HG02642 (cell line): ENCODE measurements around the gene NUB1.

Experiments used
- ATAC-seq: cut with Tn5 transposase; IDR thresholded peaks from one replicate; pipeline ENCODE4 v1.9.1; 2021; ENCODE audit warnings: mild to moderate bottlenecking; ENCODE audit not compliant: unreplicated experiment, poor library complexity

NUB1 gene

DNA sequence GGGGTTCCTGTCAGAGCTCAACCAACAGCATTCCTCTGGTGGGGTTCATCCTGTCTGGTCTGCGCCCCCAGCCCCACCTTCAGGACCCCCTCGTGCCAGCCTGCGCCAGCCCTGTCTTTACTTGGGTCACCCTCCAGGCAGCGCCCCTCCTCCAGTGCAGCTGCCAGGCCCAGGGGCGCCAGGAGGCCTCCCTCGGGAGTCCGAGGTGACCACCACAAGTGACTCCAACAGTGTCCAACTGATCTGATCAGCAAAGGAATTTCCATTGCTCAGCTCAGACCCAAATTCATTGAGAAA is 57.6 kb downstream of the NUB1 start:
- no peak for ATAC-seq

DNA sequence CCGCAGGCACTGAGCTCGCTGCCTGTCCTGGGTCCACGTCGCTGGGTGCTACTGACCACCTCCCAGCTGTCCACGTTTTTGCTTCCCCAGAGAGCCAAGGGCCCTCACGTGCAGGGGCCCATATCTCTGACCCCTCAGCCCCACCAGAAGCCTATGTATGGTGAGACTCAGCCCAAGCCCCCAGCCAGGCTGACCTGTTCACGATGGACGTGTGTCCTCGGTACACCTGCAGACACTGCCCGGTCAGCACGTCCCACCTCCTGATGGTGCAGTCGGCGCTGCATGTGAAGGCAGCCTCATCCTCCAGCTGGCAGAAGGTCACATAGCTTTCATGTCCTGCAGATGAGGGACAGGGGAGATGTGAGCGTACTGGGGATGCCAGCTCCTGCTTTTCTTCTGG is 58.3 kb downstream of the NUB1 start:
- no peak for ATAC-seq

DNA sequence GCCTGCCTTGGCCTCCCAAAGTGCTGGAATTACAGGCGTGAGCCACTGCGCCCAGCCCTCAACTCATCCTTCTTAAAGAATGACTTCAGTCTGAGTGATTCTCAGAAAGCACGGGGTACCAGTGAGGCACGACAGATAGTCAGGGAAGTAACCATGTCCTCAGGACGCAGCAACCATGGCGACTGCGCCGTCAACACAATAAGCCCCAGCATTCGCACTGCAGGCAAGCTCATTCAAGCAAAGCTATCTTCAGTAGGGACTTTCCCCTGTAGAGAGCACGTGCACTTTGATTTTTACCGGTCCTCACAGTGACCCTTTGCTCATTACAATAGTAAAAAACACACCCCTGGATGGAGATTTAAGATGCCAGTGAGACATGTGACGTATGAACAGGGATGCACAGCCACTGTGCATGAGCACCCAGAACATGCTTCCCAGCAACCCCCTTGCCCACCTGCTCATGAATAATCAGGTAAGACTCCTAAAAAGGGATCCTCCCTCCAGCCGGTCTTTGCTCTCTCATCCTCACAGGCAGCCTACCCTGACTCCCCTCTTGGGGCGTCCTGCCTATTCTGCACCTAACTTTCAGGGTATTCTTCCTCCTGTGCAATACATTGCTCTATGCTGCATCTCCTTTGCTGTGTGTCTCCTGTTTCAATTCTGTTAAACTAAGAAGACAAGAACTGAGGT is 59.2 kb downstream of the NUB1 start:
- ATAC-seq, result peak; percentile 76

DNA sequence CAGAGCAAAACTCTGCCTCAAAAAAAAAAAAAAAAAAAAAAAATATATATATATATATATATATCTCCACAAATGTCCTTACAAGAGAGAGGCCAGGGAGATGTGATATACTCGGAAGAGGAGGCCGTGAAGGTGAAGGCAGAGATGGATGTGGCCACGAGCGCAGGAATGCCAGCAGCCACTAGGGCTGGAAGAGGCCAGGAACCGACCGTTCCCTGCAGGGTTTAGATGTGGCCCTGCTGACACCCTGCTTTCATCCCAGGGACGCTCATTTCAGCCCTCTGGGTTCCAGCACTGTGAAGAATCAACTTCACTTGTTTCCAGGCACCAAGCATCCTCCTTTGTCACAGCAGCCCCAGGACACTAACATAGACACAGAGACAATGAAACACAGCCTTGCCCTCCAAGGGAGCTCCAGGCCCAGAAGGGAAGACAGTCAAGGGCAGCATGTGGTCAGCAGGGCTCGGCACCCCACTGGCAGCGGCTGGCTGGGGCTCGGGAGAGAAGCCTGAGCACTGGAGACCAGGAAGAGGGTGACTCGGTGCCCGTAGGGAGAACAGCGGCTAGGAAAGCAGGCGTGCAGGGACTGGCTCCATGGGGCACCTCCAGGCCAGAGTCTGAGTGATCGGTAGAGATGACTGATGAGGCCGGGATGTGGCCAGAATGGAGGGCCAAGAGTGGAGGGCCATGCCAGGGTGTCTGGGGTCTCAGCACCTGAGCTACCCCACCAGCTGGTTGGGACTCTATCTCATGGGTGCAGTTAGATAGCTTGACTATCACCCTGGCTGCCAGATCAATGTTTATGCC is 60.6 kb downstream of the NUB1 start:
- no peak for ATAC-seq

DNA sequence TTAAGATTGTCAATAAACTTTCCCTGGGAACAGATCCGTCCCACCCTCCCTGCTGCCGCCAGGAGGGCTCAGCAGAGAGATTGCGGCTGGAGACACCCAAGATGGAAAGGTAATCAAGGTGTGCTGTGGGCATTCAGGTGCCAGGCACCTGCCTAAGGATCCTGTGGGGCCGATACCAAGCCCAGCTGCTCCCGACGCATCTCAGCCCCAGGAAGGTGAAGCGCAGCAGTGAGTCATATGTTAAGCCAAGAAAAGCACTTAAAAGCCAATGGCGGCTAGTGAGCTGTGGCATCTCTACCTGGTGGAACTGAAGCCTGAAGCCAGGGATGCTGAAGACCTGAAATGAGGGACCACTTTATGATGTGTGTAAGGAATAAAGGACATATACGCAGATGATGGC is 62.2 kb downstream of the NUB1 start:
- ATAC-seq, result no peak

DNA sequence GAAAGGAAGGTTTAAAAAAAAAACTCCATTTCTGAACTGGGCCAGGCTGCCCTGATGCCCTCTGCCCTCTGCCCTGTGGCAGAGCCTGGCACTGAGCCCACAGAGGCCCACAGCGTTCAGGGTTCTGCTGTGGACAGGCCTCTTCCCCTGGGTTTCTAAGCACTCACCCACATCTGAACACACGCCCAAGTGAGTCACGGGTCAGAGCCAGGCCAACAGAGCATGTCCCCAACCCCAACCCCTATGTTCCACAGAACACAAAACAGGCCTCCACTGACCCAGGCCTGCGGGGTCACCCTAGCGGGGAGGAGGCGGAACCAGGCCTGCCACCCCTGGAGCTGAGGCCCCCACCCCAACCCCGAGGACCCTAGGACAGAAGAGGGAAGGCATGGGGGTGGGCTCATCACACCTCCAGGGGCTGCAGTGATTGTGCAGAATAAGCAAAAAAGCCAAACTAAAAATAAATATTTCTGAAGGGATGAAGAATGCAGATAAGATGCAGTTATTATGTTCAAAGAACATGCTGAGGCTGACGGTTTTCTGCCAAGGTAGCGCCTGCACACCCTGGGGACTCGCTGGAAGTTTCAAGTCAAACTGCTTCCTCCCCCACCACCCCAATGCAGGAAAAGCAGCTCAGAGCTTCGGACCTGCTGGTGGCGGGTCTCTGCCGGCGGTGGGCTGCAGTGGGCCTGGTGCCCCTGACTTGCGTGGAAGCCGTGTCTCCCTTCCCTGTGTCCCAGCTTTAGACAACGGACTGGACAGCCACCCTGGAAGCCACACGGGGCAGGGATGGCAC is 62.8 kb downstream of the NUB1 start:
- no peak for ATAC-seq

DNA sequence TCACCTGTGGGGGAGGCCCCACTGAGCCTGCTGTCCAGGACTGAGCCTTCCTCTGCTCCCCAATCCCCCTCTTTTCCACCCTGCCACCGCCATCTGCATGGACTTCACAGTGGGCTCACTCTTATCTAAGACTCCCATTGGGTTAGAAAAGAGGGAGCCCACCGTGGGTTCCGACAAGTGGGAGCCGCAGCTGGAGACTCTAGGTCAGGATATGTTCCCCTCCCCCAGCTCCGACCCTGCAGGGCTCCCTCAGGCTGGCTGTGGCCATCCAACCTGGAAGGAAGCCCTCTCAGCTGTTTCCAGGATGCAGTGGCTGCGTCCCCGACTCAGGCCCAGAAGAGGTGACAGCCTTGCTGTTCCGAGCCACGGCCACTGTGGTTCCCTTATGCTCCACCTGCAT is 63.4 kb downstream of the NUB1 start:
- no peak for ATAC-seq

DNA sequence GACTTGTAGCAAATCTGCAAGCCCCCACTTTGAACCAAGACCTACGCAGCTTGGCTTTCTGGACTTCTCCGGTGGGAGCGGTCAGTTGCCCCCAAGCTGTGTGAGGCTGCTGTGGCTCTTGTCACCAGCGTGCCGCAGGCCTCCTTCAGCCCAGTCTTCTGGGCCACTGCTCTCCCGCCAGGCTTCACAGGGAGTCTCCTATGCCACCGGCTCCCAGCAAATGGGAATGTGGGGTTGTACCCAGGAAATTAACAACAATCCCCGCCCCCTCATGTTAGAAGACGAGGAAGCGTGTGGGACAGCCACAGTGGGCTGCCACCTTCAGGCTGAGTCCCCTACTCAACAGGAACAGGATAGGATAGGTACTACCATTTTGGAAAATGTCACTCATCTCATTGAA is 64.0 kb downstream of the NUB1 start:
- no peak for ATAC-seq

DNA sequence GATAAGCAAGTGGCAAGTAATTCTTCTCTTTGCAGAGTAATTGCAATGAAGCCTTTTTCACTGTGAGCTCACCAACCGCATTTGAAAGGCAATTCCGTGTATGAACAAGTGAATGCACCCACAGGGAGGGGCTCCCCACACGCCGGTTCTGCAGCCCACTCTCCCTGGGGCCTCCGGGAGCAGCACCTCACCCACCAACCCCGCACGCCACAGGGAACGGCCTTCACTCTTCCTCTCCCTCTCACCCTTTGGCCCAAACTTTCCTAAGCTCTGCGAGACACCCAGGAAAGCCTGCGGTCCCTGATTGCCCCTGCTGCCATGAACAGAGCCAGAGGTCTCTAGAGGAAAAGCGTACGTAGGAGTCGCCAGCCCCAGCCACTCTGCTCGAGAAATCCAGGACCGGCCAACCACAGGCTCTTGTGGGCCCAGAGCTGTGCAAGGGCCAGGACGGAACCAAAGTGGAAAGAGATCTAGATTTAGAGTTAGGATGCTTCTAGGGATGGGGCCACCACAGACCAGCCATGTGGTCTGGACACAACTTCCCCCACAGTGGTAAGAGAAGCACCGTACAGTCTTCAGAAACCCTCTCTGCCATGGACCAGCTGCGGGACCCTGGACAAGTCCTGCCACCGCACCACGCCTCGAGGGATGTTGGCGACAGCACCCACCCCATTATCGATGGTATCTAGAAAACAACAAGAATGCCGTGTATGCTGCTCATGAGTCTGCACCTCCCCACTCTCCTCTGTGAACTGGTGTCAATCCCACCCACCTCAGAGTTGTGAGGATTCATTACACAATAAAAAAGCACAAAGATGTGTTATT is 64.7 kb downstream of the NUB1 start:
- ATAC-seq, result no peak

DNA sequence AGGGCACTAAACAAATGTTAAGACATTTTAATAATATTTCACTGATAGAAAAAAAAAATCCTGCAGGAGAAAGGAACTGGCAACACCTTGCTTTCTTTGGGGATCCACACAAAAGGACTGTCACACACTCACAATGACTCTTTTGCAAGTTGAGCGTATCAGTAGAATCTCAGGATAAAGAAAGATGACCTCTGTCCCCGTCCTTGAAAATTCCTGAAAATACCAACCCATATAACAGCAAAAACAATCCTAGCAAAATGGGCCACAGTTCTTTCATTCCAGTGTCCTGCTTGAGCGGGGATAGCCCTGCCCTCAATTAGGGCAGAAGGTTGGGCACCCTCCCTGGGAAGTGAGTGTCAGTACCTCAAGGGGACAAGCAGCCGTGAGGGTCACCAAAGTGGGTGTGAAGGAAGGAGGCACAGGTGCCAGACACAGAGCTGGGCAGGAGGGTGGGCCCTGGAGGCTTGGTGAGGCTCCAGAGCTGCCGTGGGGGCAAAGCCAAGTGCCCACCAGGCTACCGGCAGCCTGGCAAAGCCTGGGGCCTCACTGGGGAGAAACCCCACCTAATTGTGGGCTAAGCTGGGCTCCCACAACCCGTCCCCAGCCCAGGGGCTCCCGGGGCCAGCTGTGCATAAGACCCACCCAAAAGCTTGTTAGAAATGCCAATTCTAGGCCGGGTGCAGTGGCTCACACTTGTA is 65.4 kb downstream of the NUB1 start:
- no peak for ATAC-seq

DNA sequence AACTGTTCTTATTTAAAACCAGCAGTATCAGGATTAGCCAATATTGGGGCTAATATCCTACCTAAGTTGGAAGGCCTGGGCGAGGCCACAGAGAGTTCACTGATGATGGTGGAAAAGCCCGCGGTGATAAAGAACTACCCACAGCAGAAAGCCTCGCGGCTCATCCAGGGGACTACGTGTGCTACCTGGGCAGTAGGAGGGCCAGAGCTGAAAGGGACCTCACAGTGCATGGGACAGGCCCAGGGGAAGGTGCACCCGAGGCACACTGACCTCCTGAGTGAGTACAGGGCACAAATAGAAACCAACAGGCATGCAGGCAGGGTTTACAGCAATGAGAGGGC is 66.9 kb downstream of the NUB1 start:
- no peak for ATAC-seq

DNA sequence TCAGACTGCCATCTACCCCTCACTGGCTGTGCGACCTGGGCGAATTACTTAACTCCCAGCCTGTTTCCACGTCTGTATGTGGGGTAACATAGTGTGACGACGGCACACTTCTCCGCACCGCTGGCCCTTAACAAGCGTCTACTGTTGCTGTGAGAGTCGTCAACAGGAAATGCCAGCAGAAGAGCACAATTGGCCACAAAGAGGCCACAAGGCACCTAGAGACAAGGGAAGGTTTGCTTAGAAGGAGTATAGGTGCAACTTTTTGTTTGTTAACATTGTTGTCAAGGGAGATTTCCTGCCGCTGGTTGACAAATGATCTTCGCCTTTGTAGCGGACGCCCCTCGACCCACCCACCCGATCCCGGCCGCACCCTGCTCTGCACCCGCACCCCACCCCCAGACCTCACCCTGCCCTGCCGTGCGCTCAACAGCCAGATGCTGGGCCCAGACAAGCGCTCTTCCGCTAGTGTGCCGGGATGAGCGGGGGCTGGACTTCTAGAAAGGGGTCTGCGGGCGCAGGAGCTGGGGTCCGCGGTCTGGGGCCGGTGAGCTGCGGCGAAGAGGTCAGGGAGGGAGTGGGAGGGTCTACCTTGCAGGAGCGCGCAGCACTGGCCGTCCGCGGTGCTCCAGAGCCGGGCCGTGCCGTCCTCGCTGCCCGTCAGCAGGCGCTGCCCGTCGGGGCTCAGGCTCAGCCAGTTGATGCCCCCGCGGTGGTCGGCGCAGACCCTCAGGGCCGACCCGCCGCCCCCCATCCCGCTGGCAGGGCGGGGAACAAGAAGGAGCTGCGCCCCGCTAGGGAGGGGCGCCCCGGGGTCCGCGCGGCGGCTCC is 67.4 kb downstream of the NUB1 start:
- ATAC-seq, result no peak

DNA sequence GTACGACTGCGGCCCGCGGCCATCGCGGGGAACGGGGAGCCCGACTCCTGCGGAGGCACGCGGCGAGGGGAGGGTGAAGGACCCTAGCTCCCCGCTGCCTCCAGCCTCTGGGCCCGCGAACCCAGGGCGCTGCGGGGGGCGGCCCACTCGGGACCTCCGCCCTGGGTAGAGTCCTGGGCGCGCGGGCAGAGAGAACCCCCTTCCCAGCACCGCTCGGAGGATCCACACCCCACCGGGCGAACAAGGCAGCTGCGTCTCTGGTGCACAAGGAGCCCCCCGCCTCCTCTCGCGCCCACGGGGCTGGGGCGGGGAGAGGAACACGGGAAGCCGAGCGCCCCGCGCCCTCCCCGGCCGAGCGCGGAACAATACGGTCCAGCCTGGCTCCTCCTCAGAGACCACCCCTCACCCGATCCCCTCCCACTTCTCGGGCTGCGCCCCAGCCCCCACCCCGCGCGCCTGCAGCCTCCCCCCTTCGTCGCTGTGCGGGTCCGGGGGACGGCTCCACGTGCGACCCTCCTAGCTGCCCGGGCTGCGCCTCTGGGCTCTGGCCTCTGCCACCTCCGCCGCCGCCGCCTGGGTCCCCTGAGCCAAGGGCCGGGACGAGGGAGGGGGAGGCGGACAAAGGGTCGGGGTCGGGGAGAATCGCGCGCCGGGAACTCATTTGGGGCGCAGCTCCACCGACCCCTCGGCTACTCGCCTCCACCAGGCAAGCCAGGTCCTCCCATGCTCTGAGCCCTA is 68.2 kb downstream of the NUB1 start, which contains the start of gene WDR86:
Gene WDR86 (minus strand): TSS at position 372 of the 738 bp plus-strand sequence. CDS start 449 bp downstream, outside the sequence.
- ATAC-seq, result no peak

DNA sequence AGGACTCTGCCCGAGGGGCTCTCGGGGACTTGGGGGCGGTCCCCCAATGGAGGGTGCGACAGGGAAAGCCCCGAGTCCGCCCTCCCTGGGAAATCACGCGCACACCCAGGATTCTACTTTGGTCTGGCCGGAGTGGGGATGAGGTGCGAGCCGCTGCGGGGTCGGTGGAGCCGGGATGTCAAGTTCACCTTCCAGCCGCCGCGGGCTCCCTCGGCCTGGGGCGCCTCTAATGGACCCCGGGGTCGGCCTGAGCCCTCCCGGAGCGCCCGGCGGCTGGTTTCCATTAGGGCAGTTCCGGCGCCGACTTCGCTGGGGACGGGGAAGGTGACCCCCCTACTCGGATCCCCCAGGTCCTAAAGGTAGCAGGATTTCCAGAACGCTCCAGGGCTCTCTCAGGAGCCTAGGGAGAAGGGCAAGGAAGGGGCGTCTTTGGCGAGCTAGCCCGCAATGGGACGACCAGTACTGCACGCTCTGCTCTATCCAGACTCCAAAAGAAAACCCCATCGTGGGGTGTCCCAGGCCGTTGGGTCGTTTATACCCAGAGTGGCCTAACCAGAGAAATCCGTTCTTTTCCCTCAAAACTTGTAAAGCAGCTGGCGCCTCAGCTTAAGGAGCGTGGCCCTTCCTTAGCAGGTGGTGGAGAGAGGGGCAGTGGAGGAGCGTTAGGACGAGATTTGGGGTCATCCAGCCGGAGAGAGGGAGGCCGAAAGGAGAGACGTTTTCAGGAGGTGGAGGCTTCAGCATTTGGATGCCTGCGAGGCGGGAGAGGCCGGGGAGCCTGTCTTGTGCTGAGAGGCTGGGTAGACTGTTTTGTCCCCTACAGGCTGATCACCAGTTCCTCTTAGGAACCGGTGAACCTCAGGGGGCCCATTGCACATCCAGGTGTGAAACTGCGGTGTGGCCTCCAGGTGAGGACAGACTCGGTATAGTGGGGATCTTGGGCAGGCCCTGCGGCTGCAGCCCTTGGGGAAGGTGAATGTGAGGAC is 69.1 kb downstream of the NUB1 start:
- no peak for ATAC-seq

DNA sequence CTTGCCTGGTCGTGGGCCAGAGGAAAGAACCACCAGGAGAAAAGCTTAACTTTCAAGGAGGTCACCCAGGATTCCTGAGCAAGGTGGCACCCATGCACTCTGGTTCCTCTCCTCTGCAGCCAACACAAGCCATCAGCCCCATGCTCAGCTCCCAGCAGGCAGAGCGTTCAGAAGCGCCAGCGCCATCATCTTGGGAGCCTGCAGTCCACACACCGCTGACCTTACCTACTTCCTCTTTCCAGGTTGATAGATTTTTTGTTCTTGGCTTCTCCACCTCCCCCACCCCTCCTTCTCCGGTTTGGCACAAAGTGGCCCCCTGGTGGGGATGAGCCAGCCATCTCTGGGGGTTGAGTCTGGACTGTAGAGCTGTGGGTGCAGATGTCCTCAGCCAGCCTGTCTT is 69.9 kb downstream of the NUB1 start:
- ATAC-seq, result no peak

DNA sequence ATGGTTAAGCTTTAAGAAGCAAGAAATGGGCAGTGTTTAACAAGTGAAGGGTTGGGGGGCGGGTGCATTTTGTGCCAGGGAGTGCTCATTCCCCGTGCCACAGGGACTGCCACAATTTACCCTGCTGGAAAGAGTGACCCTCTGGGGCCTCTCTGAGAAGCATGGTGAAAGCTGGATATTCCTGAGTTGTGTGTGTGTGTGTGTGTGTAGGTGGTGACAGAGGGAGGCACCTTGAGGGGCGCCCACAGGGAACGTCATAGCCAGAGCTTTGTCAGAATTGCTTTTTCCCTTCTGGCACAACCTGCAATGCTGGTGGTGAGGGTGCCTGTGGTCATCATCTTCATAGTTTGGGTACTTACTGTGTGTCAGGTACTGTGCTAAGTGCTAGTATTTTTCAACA is 70.7 kb downstream of the NUB1 start:
- ATAC-seq, result no peak

DNA sequence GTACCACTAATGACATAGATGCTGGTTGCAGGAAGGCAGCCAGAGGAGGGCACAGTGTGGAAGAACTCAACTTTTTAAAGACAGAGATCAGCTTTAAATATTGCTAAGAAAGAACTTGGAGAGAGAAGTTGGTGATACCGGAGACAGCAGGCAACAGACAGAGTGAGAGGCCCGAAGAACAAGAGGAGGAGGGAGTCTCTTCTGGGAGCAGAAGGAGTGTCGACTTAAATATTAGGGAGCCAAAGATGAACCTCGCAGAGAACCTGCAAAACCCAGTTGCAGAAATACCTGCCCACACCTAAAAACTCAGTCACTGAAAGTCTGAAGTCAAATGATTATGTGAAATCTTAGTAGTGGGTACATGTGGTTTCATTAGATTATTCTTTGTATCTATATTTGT is 71.6 kb downstream of the NUB1 start:
- no peak for ATAC-seq
